ENCODE measurements around the gene MAPK8.

The MAPK8 gene

DNA sequence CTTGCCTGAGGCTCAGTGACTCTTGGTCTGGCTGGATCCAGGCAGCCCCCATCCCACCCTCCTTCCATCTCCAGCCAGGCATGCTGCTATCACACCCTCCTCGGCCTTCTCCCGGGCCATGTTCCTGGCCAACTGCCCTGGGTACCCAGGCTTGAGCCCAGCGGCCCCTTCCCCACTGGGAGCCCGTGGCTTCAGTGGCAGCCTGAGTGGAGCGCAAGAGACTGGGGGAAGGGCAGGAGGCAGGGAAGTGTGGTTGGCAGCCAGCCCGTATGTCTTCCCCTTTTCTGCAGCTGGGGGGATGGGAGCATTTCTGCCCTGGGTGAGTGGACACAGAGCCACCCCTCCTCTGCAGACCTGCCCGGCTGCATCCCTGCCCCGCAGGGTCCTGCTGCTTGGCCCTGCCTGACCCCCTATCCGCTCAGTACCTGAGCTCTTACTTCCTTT lies 149.9 kb downstream of the MAPK8 start:
- DNase-seq (peak; percentile 1), ATAC-seq (ENCODE audit: insufficient read depth, low read depth) (no peak)
- H3K27me3 ChIP-seq (ENCODE audit: insufficient read depth, low read length, poor library complexity), result no peaks in the 10 kb centered on the region

DNA sequence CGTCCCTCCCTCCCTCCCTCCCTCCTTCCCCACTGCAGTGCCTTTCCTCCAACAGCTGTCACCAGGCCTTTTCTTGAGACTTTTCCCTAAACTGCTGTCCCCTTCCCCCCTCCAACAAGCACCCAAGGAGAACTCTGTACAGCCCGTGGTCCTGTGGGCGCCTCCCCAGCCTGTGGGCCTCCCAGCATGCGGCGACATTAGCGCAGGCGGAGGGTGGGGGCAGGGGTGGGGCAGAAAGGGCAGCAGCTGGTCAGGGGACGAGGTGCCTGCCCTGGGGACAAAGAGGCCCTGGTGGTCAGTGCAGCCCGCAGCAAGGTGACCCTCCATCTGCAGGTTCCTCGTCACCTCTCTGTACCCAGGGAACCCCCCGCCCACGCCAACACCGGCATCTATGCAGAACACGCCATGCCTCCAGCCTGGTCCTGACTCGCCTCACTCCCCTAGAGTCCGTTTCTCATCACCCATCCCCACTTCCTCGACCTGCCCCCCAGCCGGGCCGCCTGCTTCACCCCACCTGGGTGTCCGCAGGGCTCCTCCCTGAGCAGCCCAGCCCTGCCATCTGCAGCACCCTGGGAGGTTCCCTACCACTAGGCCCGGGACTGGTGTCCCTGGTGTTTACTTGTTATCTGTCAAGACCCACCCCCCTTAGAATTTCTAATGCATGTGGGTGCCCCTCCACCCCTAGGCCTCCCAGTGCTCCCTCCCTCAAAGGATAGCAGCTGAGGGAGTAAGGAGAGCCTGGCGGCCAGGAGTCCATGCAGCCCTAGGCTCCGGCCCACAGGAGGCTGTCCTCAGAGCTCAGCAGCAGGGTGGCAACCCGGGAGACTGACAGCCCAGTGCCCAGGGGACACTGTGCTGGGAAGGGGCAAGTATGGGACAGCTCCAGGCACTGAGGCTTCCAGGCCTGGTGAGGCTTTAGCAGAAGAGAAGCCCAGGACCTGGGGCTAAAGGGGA lies 150.6 kb downstream of the MAPK8 start:
- H3K9ac ChIP-seq (ENCODE audit: low read depth, low read length), result no peak overlapping the region
- DNase-seq (no peak), ATAC-seq (ENCODE audit: insufficient read depth, low read depth) (no peak)
- no peak overlapping the region for H3K4me2 ChIP-seq (ENCODE audit: insufficient read depth, low read length)
- no peaks in the 10 kb centered on the region for H3K36me3 ChIP-seq (ENCODE audit: insufficient read depth, low read length)
- TF ChIP-seq EZH2 (IDR thresholded peaks at IDR 0.05; ENCODE audit: borderline replicate concordance, low read depth, low read length, severe bottlenecking) (no peak), CTCF (IDR thresholded peaks at IDR 0.05; ENCODE audit: borderline replicate concordance, extremely low read depth, low read length, poor library complexity, severe bottlenecking) (no peak)
- no peak overlapping the region for H2AFZ ChIP-seq (ENCODE audit: low read depth, low read length)
- H3K79me2 ChIP-seq (ENCODE audit: insufficient read depth, low read length), result no peaks in the 10 kb centered on the region
- H3K9me3 ChIP-seq (ENCODE audit: insufficient read depth, low read length, severe bottlenecking), result no peaks in the 10 kb centered on the region
- no peak overlapping the region for H3K4me3 ChIP-seq (ENCODE audit: low read depth in 1 of 2, low read length in 2 of 2)
- 0 out of 2 replicates have a peak, but pooled peaks cover 6% of the 10 kb centered on the region for H4K20me1 ChIP-seq (ENCODE audit: insufficient read depth, low read length)
- no peak overlapping the region for H3K27ac ChIP-seq (ENCODE audit: low read length)
- H3K27me3 ChIP-seq (ENCODE audit: insufficient read depth, low read length, poor library complexity), result no peaks in the 10 kb centered on the region
- no peaks in the 10 kb centered on the region for H3K4me1 ChIP-seq (ENCODE audit: insufficient read depth, low read length)

More for the DNA sequence above, 149.9 kb downstream of the MAPK8 start:
- Histone ChIP-seq H3K4me1 (ENCODE audit: insufficient read depth, low read length) (no peaks in the 10 kb centered on the region), H4K20me1 (ENCODE audit: insufficient read depth, low read length) (0 out of 2 replicates have a peak, but pooled peaks cover 6% of the 10 kb centered on the region), H3K9me3 (ENCODE audit: insufficient read depth, low read length, severe bottlenecking) (no peaks in the 10 kb centered on the region), H3K36me3 (ENCODE audit: insufficient read depth, low read length) (no peaks in the 10 kb centered on the region), H3K4me2 (ENCODE audit: insufficient read depth, low read length) (no peak overlapping the region), H3K27ac (ENCODE audit: low read length) (no peak overlapping the region), H3K4me3 (ENCODE audit: low read depth in 1 of 2, low read length in 2 of 2) (no peak overlapping the region), H3K9ac (ENCODE audit: low read depth, low read length) (no peak overlapping the region), H3K79me2 (ENCODE audit: insufficient read depth, low read length) (no peaks in the 10 kb centered on the region), H2AFZ (ENCODE audit: low read depth, low read length) (no peak overlapping the region)
- TF ChIP-seq CTCF (IDR thresholded peaks at IDR 0.05; ENCODE audit: borderline replicate concordance, extremely low read depth, low read length, poor library complexity, severe bottlenecking) (no peak), EZH2 (IDR thresholded peaks at IDR 0.05; ENCODE audit: borderline replicate concordance, low read depth, low read length, severe bottlenecking) (no peak)

DNA sequence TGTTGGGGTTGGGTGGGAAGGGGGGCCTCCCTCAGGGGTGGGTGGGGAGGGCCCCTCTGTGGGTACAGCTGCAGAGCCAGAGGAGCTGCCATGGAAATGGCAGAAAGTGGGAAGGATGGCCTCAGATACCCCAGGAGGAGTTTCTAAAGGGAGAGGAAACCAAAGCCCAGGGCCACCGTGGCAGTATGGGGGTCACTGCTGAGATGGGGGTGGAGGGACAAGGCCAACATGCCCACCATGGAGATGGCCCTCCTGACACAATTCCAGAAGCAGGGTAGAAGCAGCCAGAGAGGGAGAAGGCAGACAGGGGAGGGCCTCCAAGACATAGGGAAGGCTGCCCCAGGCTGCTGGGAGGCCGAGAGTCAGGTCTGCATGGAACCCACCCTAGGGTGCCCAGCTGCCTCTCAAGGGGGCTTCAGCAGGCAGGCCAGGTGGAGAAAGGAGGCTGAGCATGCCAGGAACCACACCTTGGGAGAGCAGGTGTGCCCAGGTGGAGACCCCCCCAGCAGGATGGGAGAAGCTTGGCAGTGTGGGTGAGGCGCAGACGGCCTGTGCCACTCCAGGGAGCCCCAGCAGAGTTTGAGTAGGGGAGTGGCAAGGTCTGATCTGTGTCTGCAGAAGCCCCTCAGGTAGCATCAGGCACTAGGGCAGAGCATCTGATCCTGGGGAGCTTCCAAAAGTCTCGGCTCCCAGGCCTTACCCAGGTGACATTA lies 151.6 kb downstream of the MAPK8 start:
- no peak for DNase-seq
- no peaks in the 10 kb centered on the region for H3K9me3 ChIP-seq (ENCODE audit: insufficient read depth, low read length, severe bottlenecking)
- no peak for ATAC-seq (ENCODE audit: insufficient read depth, low read depth)
- H3K4me1 ChIP-seq (ENCODE audit: insufficient read depth, low read length), result no peaks in the 10 kb centered on the region
- H3K27ac ChIP-seq (ENCODE audit: low read length), result no peak overlapping the region
- no peaks in the 10 kb centered on the region for H3K27me3 ChIP-seq (ENCODE audit: insufficient read depth, low read length, poor library complexity)
- no peak overlapping the region for H3K4me3 ChIP-seq (ENCODE audit: low read depth in 1 of 2, low read length in 2 of 2)
- no peaks in the 10 kb centered on the region for H3K79me2 ChIP-seq (ENCODE audit: insufficient read depth, low read length)
- 0 out of 2 replicates have a peak, but pooled peaks cover 6% of the 10 kb centered on the region for H4K20me1 ChIP-seq (ENCODE audit: insufficient read depth, low read length)
- no peak overlapping the region for H3K9ac ChIP-seq (ENCODE audit: low read depth, low read length)
- no peaks in the 10 kb centered on the region for H3K36me3 ChIP-seq (ENCODE audit: insufficient read depth, low read length)
- H2AFZ ChIP-seq (ENCODE audit: low read depth, low read length), result no peak overlapping the region
- no peak overlapping the region for H3K4me2 ChIP-seq (ENCODE audit: insufficient read depth, low read length)
- no peak for TF ChIP-seq CTCF (IDR thresholded peaks at IDR 0.05; ENCODE audit: borderline replicate concordance, extremely low read depth, low read length, poor library complexity, severe bottlenecking)
- TF ChIP-seq EZH2 (IDR thresholded peaks at IDR 0.05; ENCODE audit: borderline replicate concordance, low read depth, low read length, severe bottlenecking), result no peak

Measured in DND-41 (cell line).